K562 (cell line): ENCODE data around the gene TCAF1. TPM values are rescaled to one million over a fixed set of nuclear protein-coding genes. Genes with fewer than 3 reads are reported as not detected.

Experiments
- ATAC-seq: fragments of 200-7000 bp; cut with Tn5 transposase; 3 replicates; pipeline ENCODE4 v1.9.1; 2020; ENCODE audit warnings: moderate library complexity
- BruUV-seq: library from RNA; stranded (reverse); fragments of 400-500 nt; replicated peaks from 2 replicates; lab custom pipeline; 2021; lab: Mats Ljungman, UMichigan
- CTCF ChIA-PET: fragments of 300-600 bp; formaldehyde crosslinking; extraction: SDS; loops from one replicate; lab custom pipeline; 2021; ENCODE audit warnings: low intra/inter-chr PET ratio; lab: Yijun Ruan, JAX
- POLR2A ChIA-PET: fragments of 300-600, 350-650 bp; sonication (Branson Sonifier 250); formaldehyde crosslinking; extraction: SDS; loops from one replicate; lab custom pipeline; 2021; ENCODE audit warnings: antibody characterized with exemption, inconsistent platforms; lab: Yijun Ruan, JAX
- DNase-seq, 4 experiments: peaks; one replicate each; pipeline versions ENCODE4 v3.0.0 to v3.0.0-alpha.2; 2011 to 2018; ENCODE audit warnings: low spot score in 3 of 4, mixed read lengths in 3 of 4; ENCODE audit errors: extremely low read depth in 1 of 4
- FAIRE-seq: peaks from 2 replicates; lab custom pipeline; 2011; peaks lifted over from hg19 to GRCh38; lab: Jason Lieb, UNC
- H2AFZ ChIP-seq: 2 replicates; pipeline ENCODE4 v1.6.0; 2011; ENCODE audit warnings: low read depth, low read length, control low read depth, inconsistent platforms
- H3K27ac ChIP-seq: fragments of 200-600 bp; 3 replicates; pipeline ENCODE4 v1.8.0; 2011; ENCODE audit warnings: low read depth, mild to moderate bottlenecking, control low read depth, inconsistent platforms, low read length, moderate library complexity, mixed read lengths; ENCODE audit errors: extremely low read depth
- H3K27me3 ChIP-seq, 2 experiments: fragments of 300-600 bp in 1 of 2; 2 replicates in 1 of 2; 3 replicates in 1 of 2; pipeline versions ENCODE4 v1.6.0 to v1.8.0; 2011; ENCODE audit warnings: inconsistent platforms in 2 of 2, low read length in 2 of 2, mild to moderate bottlenecking in 1 of 2, mixed read lengths in 1 of 2, moderate library complexity in 1 of 2; ENCODE audit not compliant: control insufficient read depth in 2 of 2, insufficient read depth in 2 of 2
- H3K36me3 ChIP-seq: fragments of 300-600 bp; 3 replicates; pipeline ENCODE4 v1.8.0; 2011; ENCODE audit warnings: mild to moderate bottlenecking, low read length, inconsistent platforms; ENCODE audit not compliant: control insufficient read depth, insufficient read depth
- H3K4me1 ChIP-seq, 2 experiments: fragments of 200-600 bp in 1 of 2; replicated peaks in 1 of 2; 2 replicates in 1 of 2; 3 replicates in 1 of 2; pipeline versions ENCODE4 v1.5.1 to v1.8.0; 2011; ENCODE audit warnings: inconsistent platforms in 2 of 2, low read length in 2 of 2, mild to moderate bottlenecking in 1 of 2, mixed read lengths in 1 of 2, moderate library complexity in 1 of 2; ENCODE audit not compliant: control insufficient read depth in 2 of 2, insufficient read depth in 2 of 2
- H3K4me2 ChIP-seq: 2 replicates; pipeline ENCODE4 v1.6.1; 2011; ENCODE audit warnings: low read length, control low read depth, inconsistent platforms, mixed read lengths; ENCODE audit not compliant: insufficient read depth
- H3K4me3 ChIP-seq: fragments of 200-600 bp; sonication (generic), shearing (Covaris generic); 2 replicates; pipeline ENCODE4 v1.5.1; 2016; ENCODE audit warnings: control low read depth, inconsistent platforms
- H3K79me2 ChIP-seq: fragments of 200-600 bp; 3 replicates; pipeline ENCODE4 v1.8.0; 2011; ENCODE audit warnings: low read length, inconsistent platforms; ENCODE audit not compliant: control insufficient read depth, insufficient read depth
- H3K9ac ChIP-seq, 2 experiments: 2 replicates each; pipeline versions ENCODE4 v1.6.0 to v1.6.1; 2011; ENCODE audit warnings: low read depth in 2 of 2, low read length in 2 of 2, control low read depth in 1 of 2, inconsistent platforms in 1 of 2, mild to moderate bottlenecking in 1 of 2, mixed read lengths in 1 of 2; ENCODE audit not compliant: insufficient read depth in 1 of 2
- H3K9me1 ChIP-seq: one replicate; pipeline ENCODE4 v1.6.0; 2011; ENCODE audit warnings: inconsistent platforms, mild to moderate bottlenecking, low read length, moderate library complexity; ENCODE audit not compliant: control insufficient read depth, insufficient read depth
- H3K9me3 ChIP-seq: replicated peaks from 2 replicates; pipeline ENCODE4 v1.5.1; 2011; ENCODE audit warnings: low read depth, low read length, inconsistent platforms; ENCODE audit not compliant: control insufficient read depth, insufficient read depth
- H4K20me1 ChIP-seq: replicated peaks from 2 replicates; pipeline ENCODE4 v1.6.1; 2011; ENCODE audit warnings: low read length, inconsistent platforms, mixed read lengths; ENCODE audit not compliant: control insufficient read depth, insufficient read depth
- ATF3 ChIP-seq, 2 experiments: fragments of 450-650 bp in 1 of 2; sonication (generic) in 1 of 2; formaldehyde crosslinking in 1 of 2; IDR thresholded peaks in 1 of 2; conservative IDR thresholded peaks in 1 of 2; 2 replicates each; pipeline versions ENCODE4 v1.6.1 to v1.8.1; 2016 to 2023; ENCODE audit warnings: mild to moderate bottlenecking in 2 of 2, moderate library complexity in 2 of 2, inconsistent platforms in 1 of 2, missing genetic modification reagents in 1 of 2
- ATF7 ChIP-seq: fragments of 450-650 bp; IDR thresholded peaks from 2 replicates; pipeline ENCODE4 v1.7.1; 2014; ENCODE audit warnings: mild to moderate bottlenecking, moderate library complexity
- CBX3 ChIP-seq, 2 experiments: IDR thresholded peaks; 1 replicate in 1 of 2; 2 replicates in 1 of 2; pipeline ENCODE4 v1.6.1; 2012; ENCODE audit warnings: inconsistent platforms in 2 of 2, low read length in 2 of 2, borderline replicate concordance in 1 of 2, control low read depth in 1 of 2
- CEBPG ChIP-seq, 3 experiments: fragments of 200-800 bp in 1 of 3; sonication (Bioruptor generic) in 1 of 3; sonication (generic) in 1 of 3; formaldehyde crosslinking in 1 of 3; IDR thresholded peaks in 2 of 3; conservative IDR thresholded peaks in 1 of 3; 2 replicates each; pipeline versions ENCODE4 v1.6.1 to v1.8.0; 2016 to 2022; ENCODE audit warnings: missing compliant biosample characterization in 2 of 3, missing genetic modification characterization in 2 of 3, mild to moderate bottlenecking in 1 of 3, missing genetic modification reagents in 1 of 3
- CREB5 ChIP-seq: fragments of 250-450 bp; sonication (Bioruptor Pico); IDR thresholded peaks from 2 replicates; pipeline ENCODE4 v1.5.0; 2020; ENCODE audit warnings: mild to moderate bottlenecking
- ZNF639 ChIP-seq, 2 experiments: fragments of 200-800 bp in 1 of 2; sonication (Bioruptor generic) in 1 of 2; sonication (generic) in 1 of 2; formaldehyde crosslinking in 1 of 2; IDR thresholded peaks in 1 of 2; conservative IDR thresholded peaks in 1 of 2; 2 replicates each; pipeline versions ENCODE4 v1.5.0 to v1.6.1; 2016 to 2020; ENCODE audit warnings: missing compliant biosample characterization in 1 of 2, missing genetic modification characterization in 1 of 2, missing genetic modification reagents in 1 of 2
- WGBS: fragments of 100-300 bp; shearing (Covaris generic); methylation state at CpG from one replicate; pipeline ENCODE4 v1.1.6; 2016; ENCODE audit warnings: low coverage, mixed read lengths; ENCODE audit not compliant: insufficient coverage; ENCODE audit errors: missing lambda C conversion rate; 5-methylcytosine and 5-hydroxymethylcytosine counted together
- in situ Hi-C: fragments of 300-500 bp; cut with MboI; formaldehyde crosslinking; loops from 4 replicates; pipeline ENCODE4 v1.15.0; 2018; ENCODE audit warnings: inconsistent platforms, mixed read lengths
- intact Hi-C: fragments of 100-400 bp; cut with micrococcal nuclease; formaldehyde crosslinking; loops from 2 replicates; pipeline ENCODE4 v1.14.2; 2022
- polyA plus RNA-seq, 8 experiments: library from polyadenylated mRNA; depleted of rRNA in 4 of 8; stranded (reverse) in 5 of 8; unstranded in 3 of 8; fragments of >200 nt; fragmentation: Nextera tagmentation in 2 of 8; fragmentation: Illumina TruSeq in 1 of 8; extraction: Ambion mirVana in 2 of 8; extraction: Trizol in 1 of 8; gene quantifications; 2 replicates each; pipeline versions ENCODE4 v1.2.1 to v1.2.3, GENCODE V29; 2011 to 2014; ENCODE audit warnings: inconsistent platforms in 1 of 8, missing spikeins in 1 of 8
- total RNA-seq, 7 experiments: library from RNA; depleted of rRNA in 6 of 7; stranded (reverse); fragments of >200 nt in 6 of 7; fragmentation: Illumina TruSeq in 2 of 7; extraction: Trizol in 2 of 7; gene quantifications; 2 replicates each; pipeline versions ENCODE4 v1.2.1 to v1.2.3, GENCODE V29; 2011 to 2021; ENCODE audit warnings: low replicate concordance in 1 of 7

Gene TCAF1
- total and polyA plus RNA-seq, 9 of the 15 experiments (the other 6 are each of a cell fraction or from before 2014, with no cell fraction given), result 6.2 to 52.2 (median 24.4) TPM

DNA sequence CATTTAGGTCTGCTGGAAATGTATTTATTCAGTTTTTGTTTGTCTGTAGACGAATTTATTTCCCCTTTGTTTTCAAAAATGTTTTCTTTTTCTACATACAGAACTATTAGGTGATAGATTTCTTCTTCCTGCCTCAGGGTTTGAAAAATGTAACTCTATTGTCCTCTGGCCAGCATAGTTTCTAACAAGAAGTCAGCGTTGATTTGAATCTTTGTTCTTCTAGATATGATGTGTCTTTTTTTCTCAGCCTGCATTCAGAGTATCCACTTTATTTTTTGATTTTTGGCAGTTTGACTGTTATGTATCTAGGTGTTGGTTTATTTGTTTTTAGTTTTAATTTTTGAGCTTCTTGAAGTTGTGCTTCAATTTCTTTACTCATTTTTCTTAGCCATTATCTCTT lies 45.1 kb upstream of the TCAF1 start:
- in situ Hi-C loops (no loop called here), intact Hi-C loops (no loop called here)
- BruUV-seq, result no TSS peak
- H3K9ac ChIP-seq, result no peak overlapping the region
- H3K4me3 ChIP-seq, result no peak overlapping the region
- no peaks in the 10 kb centered on the region for H3K79me2 ChIP-seq
- H3K4me1 ChIP-seq, result 0 out of 5 replicates have a peak, but pooled peaks cover 0 to 2% of the 10 kb centered on the region in 2 experiments
- no peaks in the 10 kb centered on the region for H3K36me3 ChIP-seq
- H3K4me2 ChIP-seq, result no peak overlapping the region
- no peaks in the 10 kb centered on the region for H3K9me1 ChIP-seq
- no peak for DNase-seq
- no peak overlapping the region for H2AFZ ChIP-seq
- ChIA-PET CTCF (interaction anchor here (0.7 kb wide), 1 partner anchor 938 kb away, joined by 4 read pairs; no protein-coding TSS in a partner anchor), POLR2A (no interaction called here)
- ATAC-seq, result no peak
- no peaks in the 10 kb centered on the region for H3K9me3 ChIP-seq
- TF ChIP-seq ZNF639 (CRISPR knock-in tag; conservative IDR thresholded peaks at IDR 0.05 in 1 of 2, IDR thresholded peaks at IDR 0.05 in 1 of 2) (no peak), CBX3 (IDR thresholded peaks at IDR 0.05; ENCODE audit: borderline replicate concordance in 1 of 2, low read length in 2 of 2) (0 out of 3 replicates have a peak, but pooled peaks of 1 of the 2 experiments have one; percentile 42)
- H3K27ac ChIP-seq, result no peak overlapping the region
- WGBS, result 2% methylated on average over 2 of the region's 2 CpGs
- no peaks in the 10 kb centered on the region for H3K27me3 ChIP-seq
- no peaks in the 10 kb centered on the region for H4K20me1 ChIP-seq
- FAIRE-seq, result no peak

- CTCF ChIA-PET, result no interaction called here
- no peaks in the 10 kb centered on the region for H3K9me3 ChIP-seq
- TF ChIP-seq ATF7, result 0 out of 2 replicates have a peak, but pooled peaks have one; percentile 20
- peak; percentile 62 for TF ChIP-seq ATF3 (IDR thresholded peaks at IDR 0.05)
- no peak for TF ChIP-seq ATF3 (CRISPR knock-in tag; conservative IDR thresholded peaks at IDR 0.05)
- no peak for TF ChIP-seq CREB5 (CRISPR knock-in tag)
- no peak for TF ChIP-seq CEBPG (CRISPR knock-in tag; IDR thresholded peaks at IDR 0.05)
- 0 out of 4 replicates have a peak, but pooled peaks of 1 of the 2 experiments have one; percentile 14 for TF ChIP-seq CEBPG (tag; conservative IDR thresholded peaks at IDR 0.05 in 1 of 2, IDR thresholded peaks at IDR 0.05 in 1 of 2)
- TF ChIP-seq, all 486 proteins: peak for 3
- H3K4me1 ChIP-seq, result no peaks in the 10 kb centered on the region
- H3K4me2 ChIP-seq, result no peak overlapping the region
- no peaks in the 10 kb centered on the region for H3K36me3 ChIP-seq
- H3K27ac ChIP-seq, result no peak overlapping the region
- H3K9ac ChIP-seq, result no peak overlapping the region
- DNase-seq (no peak), FAIRE-seq (no peak), ATAC-seq (no peak)
- no peaks in the 10 kb centered on the region for H3K27me3 ChIP-seq
- 0 out of 2 replicates have a peak overlapping the region, but pooled peaks have one; percentile 9 for H2AFZ ChIP-seq
- WGBS, result 8% methylated on average over 4 of the region's 4 CpGs
- BruUV-seq, result no TSS peak
- in situ Hi-C loops, result no loop called here
- H3K9me1 ChIP-seq, result no peaks in the 10 kb centered on the region
- no peaks in the 10 kb centered on the region for H3K79me2 ChIP-seq
- intact Hi-C loops, result no loop called here
- POLR2A ChIA-PET, result no interaction called here
- H3K4me3 ChIP-seq, result no peak overlapping the region
- no peaks in the 10 kb centered on the region for H4K20me1 ChIP-seq
Measured at GRCh38 chr7:143945423-143945822, 43.4 kb upstream of the TCAF1 start.
